Activated B cell treated with CpG ODN at 0.5 μM for 24 hours (primary cell): ENCODE data around the gene RAD51B. TPM values are rescaled to one million over a fixed set of nuclear protein-coding genes. Genes with fewer than 3 reads are reported as not detected.

Experiments
- ATAC-seq: fragments of 200-7000 bp; cut with Tn5 transposase; one replicate; pipeline ENCODE4 v1.10.0; 2021; ENCODE audit warnings: low read depth, mild to moderate bottlenecking, moderate library complexity
- CTCF ChIA-PET: fragments of 350-600 bp; sonication (Branson Sonifier 250); formaldehyde crosslinking; loops from one replicate; lab custom pipeline; 2021; ENCODE audit warnings: antibody characterized with exemption; lab: Charles Lee
- POLR2A ChIA-PET: fragments of 350-600 bp; sonication (Branson Sonifier 250); formaldehyde crosslinking; loops from one replicate; lab custom pipeline; 2021; ENCODE audit warnings: antibody characterized with exemption; lab: Charles Lee
- DNase-seq: peaks from one replicate; pipeline ENCODE4 v3.0.0; 2022
- H3K27ac Mint-ChIP-seq: one replicate; pipeline ENCODE4 v1.8.0; 2020; ENCODE audit warnings: mixed read lengths
- H3K27me3 Mint-ChIP-seq: one replicate; pipeline ENCODE4 v1.8.0; 2021; ENCODE audit warnings: mixed read lengths
- H3K36me3 Mint-ChIP-seq: one replicate; pipeline ENCODE4 v1.8.0; 2021; ENCODE audit warnings: low read depth, mixed read lengths
- H3K4me1 Mint-ChIP-seq: one replicate; pipeline ENCODE4 v1.8.0; 2021; ENCODE audit warnings: mixed read lengths
- H3K4me3 Mint-ChIP-seq: one replicate; pipeline ENCODE4 v1.8.0; 2020; ENCODE audit warnings: mild to moderate bottlenecking, mixed read lengths
- H3K9me3 Mint-ChIP-seq: one replicate; pipeline ENCODE4 v1.8.0; 2020; ENCODE audit warnings: mixed read lengths
- intact Hi-C: fragments of 100-400 bp; cut with micrococcal nuclease; formaldehyde crosslinking; loops from one replicate; pipeline ENCODE4 v1.15.1; 2024
- total RNA-seq: library from RNA; stranded (reverse); gene quantifications from 2 replicates; pipeline ENCODE4 v1.2.3, GENCODE V29; 2022
- TF ChIP-seq, protein P1 (sequence below): fragments of 200-600 bp; IDR thresholded peaks from one replicate; pipeline ENCODE4 v1.8.0; 2022; ENCODE audit warnings: antibody characterized with exemption, mild to moderate bottlenecking

Gene RAD51B
- total RNA-seq, 1 donor from 2014 or later = 53.9 TPM

DNA sequence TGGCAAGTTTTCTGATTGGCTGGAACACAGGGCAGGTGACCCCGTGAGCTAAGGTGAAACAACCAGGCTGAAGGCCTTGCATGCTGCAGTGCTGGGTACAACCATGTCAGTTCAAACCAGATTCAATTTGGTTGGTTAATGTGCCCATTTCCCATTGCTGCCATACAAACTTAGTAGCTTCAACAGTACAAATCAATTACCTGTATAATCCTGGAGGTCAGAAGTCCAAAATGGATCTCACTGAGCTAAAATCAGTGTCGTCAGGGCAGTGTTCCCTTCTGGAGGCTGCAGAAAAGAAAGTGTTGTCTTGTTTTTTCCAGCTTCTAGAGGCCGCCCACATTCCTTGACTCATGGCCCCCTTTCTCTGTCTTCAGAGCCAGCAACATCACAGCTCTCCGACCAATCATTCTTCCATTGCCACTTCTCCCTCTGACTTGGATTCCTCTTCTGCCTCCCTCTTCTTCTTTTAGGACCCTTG lies 751.6 kb downstream of the RAD51B start:
- Mint-ChIP-seq H3K4me3 (no peak overlapping the region), H3K36me3 (no peaks in the 10 kb centered on the region), H3K9me3 (no peaks in the 10 kb centered on the region), H3K27me3 (no peaks in the 10 kb centered on the region), H3K4me1 (peaks cover 3% of the 10 kb centered on the region), H3K27ac (no peak overlapping the region)
- intact Hi-C loops = no loop called here
- ATAC-seq (no peak), DNase-seq (no peak)
- TF ChIP-seq, protein P1, sequence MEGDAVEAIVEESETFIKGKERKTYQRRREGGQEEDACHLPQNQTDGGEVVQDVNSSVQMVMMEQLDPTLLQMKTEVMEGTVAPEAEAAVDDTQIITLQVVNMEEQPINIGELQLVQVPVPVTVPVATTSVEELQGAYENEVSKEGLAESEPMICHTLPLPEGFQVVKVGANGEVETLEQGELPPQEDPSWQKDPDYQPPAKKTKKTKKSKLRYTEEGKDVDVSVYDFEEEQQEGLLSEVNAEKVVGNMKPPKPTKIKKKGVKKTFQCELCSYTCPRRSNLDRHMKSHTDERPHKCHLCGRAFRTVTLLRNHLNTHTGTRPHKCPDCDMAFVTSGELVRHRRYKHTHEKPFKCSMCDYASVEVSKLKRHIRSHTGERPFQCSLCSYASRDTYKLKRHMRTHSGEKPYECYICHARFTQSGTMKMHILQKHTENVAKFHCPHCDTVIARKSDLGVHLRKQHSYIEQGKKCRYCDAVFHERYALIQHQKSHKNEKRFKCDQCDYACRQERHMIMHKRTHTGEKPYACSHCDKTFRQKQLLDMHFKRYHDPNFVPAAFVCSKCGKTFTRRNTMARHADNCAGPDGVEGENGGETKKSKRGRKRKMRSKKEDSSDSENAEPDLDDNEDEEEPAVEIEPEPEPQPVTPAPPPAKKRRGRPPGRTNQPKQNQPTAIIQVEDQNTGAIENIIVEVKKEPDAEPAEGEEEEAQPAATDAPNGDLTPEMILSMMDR = no peak
- ChIA-PET POLR2A (no interaction called here), CTCF (interaction anchor here (0.7 kb wide), 1 partner anchor 627 kb away, joined by 5 read pairs; no protein-coding TSS in a partner anchor)

- H3K4me1 Mint-ChIP-seq = peaks cover 3% of the 10 kb centered on the region
- H3K4me3 Mint-ChIP-seq = no peak overlapping the region
- ChIA-PET POLR2A (no interaction called here), CTCF (no interaction called here)
- ATAC-seq (no peak), DNase-seq (no peak)
- intact Hi-C loops = no loop called here
- TF ChIP-seq, protein P1 = no peak
- no peaks in the 10 kb centered on the region for H3K27me3 Mint-ChIP-seq
- no peaks in the 10 kb centered on the region for H3K9me3 Mint-ChIP-seq
- H3K27ac Mint-ChIP-seq = no peak overlapping the region
- no peaks in the 10 kb centered on the region for H3K36me3 Mint-ChIP-seq
Observed at GRCh38 chr14:68571928-68572525, 752.4 kb downstream of the RAD51B start.

GRCh38 chr14:68573126-68573525 lies 753.5 kb downstream of the RAD51B start:
- Mint-ChIP-seq H3K4me3 (no peak overlapping the region), H3K9me3 (no peaks in the 10 kb centered on the region), H3K27ac (no peak overlapping the region), H3K36me3 (no peaks in the 10 kb centered on the region), H3K27me3 (no peaks in the 10 kb centered on the region), H3K4me1 (peaks cover 3% of the 10 kb centered on the region)
- intact Hi-C loops = no loop called here
- TF ChIP-seq, protein P1 = no peak
- ChIA-PET CTCF (no interaction called here), POLR2A (interaction anchor here (1.8 kb wide), 1 partner anchor 10 kb away, joined by 6 read pairs; no protein-coding TSS in a partner anchor)
- DNase-seq (no peak), ATAC-seq (no peak)

- intact Hi-C loops = no loop called here
- Mint-ChIP-seq H3K4me3 (no peak overlapping the region), H3K36me3 (no peaks in the 10 kb centered on the region), H3K27ac (no peak overlapping the region), H3K4me1 (peaks cover 3% of the 10 kb centered on the region), H3K27me3 (no peaks in the 10 kb centered on the region), H3K9me3 (no peaks in the 10 kb centered on the region)
- ATAC-seq (no peak), DNase-seq (no peak)
- TF ChIP-seq, protein P1 = no peak
- POLR2A ChIA-PET = interaction anchor here (0.6 to 1.8 kb wide), 3 partner anchors 11 to 40 kb away, joined by 3 to 6 read pairs (median 3); no protein-coding TSS in a partner anchor
- CTCF ChIA-PET = no interaction called here
Observed at GRCh38 chr14:68573722-68574121, 754.1 kb downstream of the RAD51B start.

GRCh38 chr14:68574461-68574860 lies 754.9 kb downstream of the RAD51B start:
- ChIA-PET POLR2A (interaction anchor here (0.6 to 1.8 kb wide), 3 partner anchors 12 to 41 kb away, joined by 3 to 6 read pairs (median 3); no protein-coding TSS in a partner anchor), CTCF (no interaction called here)
- intact Hi-C loops = no loop called here
- H3K4me1 Mint-ChIP-seq = no peaks in the 10 kb centered on the region
- no peaks in the 10 kb centered on the region for H3K27me3 Mint-ChIP-seq
- H3K36me3 Mint-ChIP-seq = no peaks in the 10 kb centered on the region
- no peak for ATAC-seq
- no peak overlapping the region for H3K27ac Mint-ChIP-seq
- no peak overlapping the region for H3K4me3 Mint-ChIP-seq
- no peak for DNase-seq
- no peaks in the 10 kb centered on the region for H3K9me3 Mint-ChIP-seq
- TF ChIP-seq, protein P1 = no peak
